ENCODE data around the gene EIF3K.

The EIF3K gene

GRCh38 chr19:38669552-38669951 is 50.6 kb downstream of the EIF3K start:
- DNase-seq = no peak

- peak; percentile 45 for DNase-seq
Measured at GRCh38 chr19:38670921-38671398, 52.0 kb downstream of the EIF3K start.

GRCh38 chr19:38671654-38672053 is 52.7 kb downstream of the EIF3K start:
- DNase-seq = no peak

GRCh38 chr19:38673030-38673429 is 54.0 kb downstream of the EIF3K start:
- DNase-seq = no peak

- no peak for DNase-seq
Measured at GRCh38 chr19:38674388-38675171, 55.6 kb downstream of the EIF3K start.

GRCh38 chr19:38675611-38676010 is 56.6 kb downstream of the EIF3K start:
- DNase-seq = no peak

GRCh38 chr19:38676023-38676877 is 57.3 kb downstream of the EIF3K start:
- DNase-seq = peak; percentile 54

GRCh38 chr19:38676878-38677646 is 58.1 kb downstream of the EIF3K start:
- no peak for DNase-seq

- no peak for DNase-seq
Measured at GRCh38 chr19:38678217-38678890, 59.4 kb downstream of the EIF3K start.

- no peak for DNase-seq
Measured at GRCh38 chr19:38678891-38679494, 60.0 kb downstream of the EIF3K start.

GRCh38 chr19:38679839-38680238 is 60.9 kb downstream of the EIF3K start:
- peak; percentile 47 for DNase-seq

GRCh38 chr19:38682195-38682867 is 63.3 kb downstream of the EIF3K start:
- DNase-seq = no peak

- DNase-seq = no peak
Measured at GRCh38 chr19:38682872-38683392, 63.9 kb downstream of the EIF3K start.

GRCh38 chr19:38683393-38684077 is 64.5 kb downstream of the EIF3K start:
- peak; percentile 100 for DNase-seq

- peak; percentile 84 for DNase-seq
Measured at GRCh38 chr19:38684078-38684861, 65.3 kb downstream of the EIF3K start.

GRCh38 chr19:38684862-38685665 is 66.1 kb downstream of the EIF3K start:
- no peak for DNase-seq

GRCh38 chr19:38685666-38686529 is 66.9 kb downstream of the EIF3K start:
- DNase-seq = peak; percentile 78

GRCh38 chr19:38686530-38686888 is 67.5 kb downstream of the EIF3K start:
- no peak for DNase-seq
